Effector memory CD8-positive, alpha-beta T cell (primary cell): ENCODE measurements around the gene GOLGA6L1.

ENCODE experiments used
- ATAC-seq: fragments of 150-1000 bp; cut with Tn5 transposase; replicated peaks from 2 replicates; pipeline ENCODE4 v1.10.0; 2021; ENCODE audit warnings: mild to moderate bottlenecking, moderate library complexity
- DNase-seq, 3 experiments: peaks; one replicate each; pipeline ENCODE4 v3.0.0; 2021
- H3K27ac Mint-ChIP-seq, 2 donors: one replicate each; pipeline ENCODE4 v1.8.0; 2022; ENCODE audit warnings: mild to moderate bottlenecking in 2 of 2, mixed read lengths in 2 of 2, moderate library complexity in 2 of 2
- H3K27me3 Mint-ChIP-seq, 2 donors: one replicate each; pipeline ENCODE4 v1.8.0; 2022; ENCODE audit warnings: mixed read lengths in 2 of 2
- H3K36me3 Mint-ChIP-seq: one replicate; pipeline ENCODE4 v1.8.0; 2022; ENCODE audit warnings: mild to moderate bottlenecking, moderate library complexity, mixed read lengths; ENCODE audit not compliant: insufficient read depth
- H3K4me1 Mint-ChIP-seq, 2 donors: one replicate each; pipeline ENCODE4 v1.8.0; 2022; ENCODE audit warnings: low read depth in 2 of 2, mixed read lengths in 2 of 2
- H3K4me3 Mint-ChIP-seq, 2 donors: one replicate each; pipeline ENCODE4 v1.8.0; 2022; ENCODE audit warnings: mild to moderate bottlenecking in 2 of 2, mixed read lengths in 2 of 2, moderate library complexity in 2 of 2
- H3K9me3 Mint-ChIP-seq, 2 donors: one replicate each; pipeline ENCODE4 v1.8.0; 2022; ENCODE audit warnings: mixed read lengths in 2 of 2

Gene GOLGA6L1

DNA sequence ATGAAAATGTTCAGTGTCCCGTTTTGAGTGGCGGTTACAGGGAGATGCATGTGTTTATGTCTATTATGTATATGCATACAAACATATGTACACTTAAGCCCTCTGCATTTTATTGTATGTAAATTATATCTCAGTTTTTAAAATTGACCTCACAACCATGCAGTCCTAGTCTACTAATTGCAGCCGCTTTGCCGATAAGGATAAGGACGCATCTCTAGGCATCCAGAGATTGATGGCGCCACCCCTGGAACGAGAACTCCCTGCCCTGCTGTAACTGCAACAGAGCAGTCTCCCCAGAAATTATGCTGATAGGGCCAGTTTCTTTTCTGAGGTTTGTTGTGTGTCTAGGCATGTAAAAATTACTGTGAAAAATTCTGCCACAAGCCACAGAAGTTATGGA is 56.9 kb downstream of the GOLGA6L1 start:
- DNase-seq: no peak
- peaks cover 13 to 14% of the 10 kb centered on the region in 2 donors for H3K27me3 Mint-ChIP-seq
- no peak overlapping the region for H3K27ac Mint-ChIP-seq
- no peak for ATAC-seq
- no peaks in the 10 kb centered on the region for H3K9me3 Mint-ChIP-seq
- no peaks in the 10 kb centered on the region for H3K4me1 Mint-ChIP-seq
- no peak overlapping the region for H3K4me3 Mint-ChIP-seq
- H3K36me3 Mint-ChIP-seq: peaks cover 4% of the 10 kb centered on the region
